Uterus (tissue), 2 donors: ENCODE data around the gene PARP15.

Experiments used
- POLR2A ChIP-seq, 2 donors: fragments of 450-650 bp; IDR thresholded peaks; one replicate each; pipeline ENCODE4 v1.6.1; 2016; ENCODE audit warnings: antibody characterized with exemption in 2 of 2, mild to moderate bottlenecking in 1 of 2, moderate library complexity in 1 of 2
- TF ChIP-seq, protein P1 (sequence below), 4 experiments: fragments of 200-600 bp in 2 of 4; fragments of 450-650 bp in 2 of 4; sonication (generic) in 2 of 4; IDR thresholded peaks; one replicate each; pipeline ENCODE4 v1.5.1; 2016 to 2019; ENCODE audit warnings: antibody characterized with exemption in 4 of 4, mild to moderate bottlenecking in 2 of 4, moderate library complexity in 1 of 4

DNA sequence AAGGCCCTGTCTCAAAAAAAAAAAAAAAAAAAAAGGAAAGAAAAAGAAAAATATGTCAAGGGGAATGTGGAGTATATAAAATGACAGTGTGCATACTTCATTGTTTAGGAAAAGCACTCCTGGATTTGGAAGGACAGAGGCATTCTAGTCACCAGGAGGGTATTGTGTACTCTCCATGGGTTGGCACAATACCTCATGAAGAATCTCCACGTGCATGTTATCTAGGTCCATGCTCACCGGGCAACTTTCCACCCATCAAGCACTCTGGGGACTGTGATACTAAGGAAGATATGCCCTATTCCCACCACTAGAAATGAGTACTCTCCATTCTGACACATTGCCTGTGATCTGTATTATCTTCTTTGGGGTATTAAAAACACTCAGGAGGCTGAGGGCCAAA, 47.3 kb upstream of the PARP15 start:
- TF ChIP-seq, protein P1, sequence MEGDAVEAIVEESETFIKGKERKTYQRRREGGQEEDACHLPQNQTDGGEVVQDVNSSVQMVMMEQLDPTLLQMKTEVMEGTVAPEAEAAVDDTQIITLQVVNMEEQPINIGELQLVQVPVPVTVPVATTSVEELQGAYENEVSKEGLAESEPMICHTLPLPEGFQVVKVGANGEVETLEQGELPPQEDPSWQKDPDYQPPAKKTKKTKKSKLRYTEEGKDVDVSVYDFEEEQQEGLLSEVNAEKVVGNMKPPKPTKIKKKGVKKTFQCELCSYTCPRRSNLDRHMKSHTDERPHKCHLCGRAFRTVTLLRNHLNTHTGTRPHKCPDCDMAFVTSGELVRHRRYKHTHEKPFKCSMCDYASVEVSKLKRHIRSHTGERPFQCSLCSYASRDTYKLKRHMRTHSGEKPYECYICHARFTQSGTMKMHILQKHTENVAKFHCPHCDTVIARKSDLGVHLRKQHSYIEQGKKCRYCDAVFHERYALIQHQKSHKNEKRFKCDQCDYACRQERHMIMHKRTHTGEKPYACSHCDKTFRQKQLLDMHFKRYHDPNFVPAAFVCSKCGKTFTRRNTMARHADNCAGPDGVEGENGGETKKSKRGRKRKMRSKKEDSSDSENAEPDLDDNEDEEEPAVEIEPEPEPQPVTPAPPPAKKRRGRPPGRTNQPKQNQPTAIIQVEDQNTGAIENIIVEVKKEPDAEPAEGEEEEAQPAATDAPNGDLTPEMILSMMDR (IDR thresholded peaks at IDR 0.05) = no peak
- no peak for TF ChIP-seq POLR2A (IDR thresholded peaks at IDR 0.05)
